ENCODE measurements around the gene VPS51.

Gene VPS51

GRCh38 chr11:65077451-65077850 lies 18.6 kb upstream of the VPS51 start:
- no peak for DNase-seq

- DNase-seq = peak; percentile 29
Observed at GRCh38 chr11:65078151-65078550, 17.9 kb upstream of the VPS51 start.

- no peak for DNase-seq
Observed at GRCh38 chr11:65078786-65079342, 17.1 kb upstream of the VPS51 start.

DNA sequence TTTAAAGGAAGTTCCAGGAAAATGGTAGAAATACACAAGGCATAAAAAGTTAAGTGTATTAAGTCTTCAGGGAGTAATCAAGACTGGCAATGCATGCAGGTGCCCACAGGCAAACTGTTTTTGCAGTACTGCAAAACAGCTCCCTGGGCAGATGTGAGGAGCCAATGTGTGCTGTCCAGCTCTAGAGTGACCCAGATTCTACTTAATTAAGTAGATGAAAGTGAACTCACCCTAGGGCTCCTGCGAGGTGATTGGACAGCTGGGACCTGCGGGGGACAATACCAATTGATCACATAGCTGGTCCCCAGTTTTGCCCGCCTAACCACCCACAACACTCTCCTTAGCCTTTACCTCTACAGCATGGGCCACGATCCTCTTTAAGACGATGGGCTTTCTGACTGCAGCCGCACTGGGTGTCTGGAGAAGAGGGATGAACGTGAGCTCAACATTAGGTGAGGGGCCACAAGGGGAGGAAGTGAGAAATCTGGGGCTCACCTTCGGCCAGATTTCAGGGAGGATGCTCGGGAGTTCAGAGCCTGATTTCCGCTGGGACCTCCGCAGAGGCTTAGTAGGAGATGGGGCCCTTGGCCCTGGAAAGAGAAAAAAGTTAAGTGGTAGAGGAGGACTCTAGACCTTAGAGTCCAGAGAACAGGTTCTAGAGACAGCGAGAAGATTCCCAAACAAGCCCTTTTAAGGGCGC lies 12.7 kb upstream of the VPS51 start:
- no peak for DNase-seq

- peak; percentile 91 for DNase-seq
Observed at GRCh38 chr11:65083834-65084597, 12.0 kb upstream of the VPS51 start, which contains the start of the genes CDCA5 and ZFPL1. Gene CDCA5 (minus strand): TSS chr11:65084040. CDS start chr11:65083978, 62 bp downstream. Gene ZFPL1 (plus strand): TSS chr11:65084222. CDS start chr11:65084699, 477 bp downstream.

DNA sequence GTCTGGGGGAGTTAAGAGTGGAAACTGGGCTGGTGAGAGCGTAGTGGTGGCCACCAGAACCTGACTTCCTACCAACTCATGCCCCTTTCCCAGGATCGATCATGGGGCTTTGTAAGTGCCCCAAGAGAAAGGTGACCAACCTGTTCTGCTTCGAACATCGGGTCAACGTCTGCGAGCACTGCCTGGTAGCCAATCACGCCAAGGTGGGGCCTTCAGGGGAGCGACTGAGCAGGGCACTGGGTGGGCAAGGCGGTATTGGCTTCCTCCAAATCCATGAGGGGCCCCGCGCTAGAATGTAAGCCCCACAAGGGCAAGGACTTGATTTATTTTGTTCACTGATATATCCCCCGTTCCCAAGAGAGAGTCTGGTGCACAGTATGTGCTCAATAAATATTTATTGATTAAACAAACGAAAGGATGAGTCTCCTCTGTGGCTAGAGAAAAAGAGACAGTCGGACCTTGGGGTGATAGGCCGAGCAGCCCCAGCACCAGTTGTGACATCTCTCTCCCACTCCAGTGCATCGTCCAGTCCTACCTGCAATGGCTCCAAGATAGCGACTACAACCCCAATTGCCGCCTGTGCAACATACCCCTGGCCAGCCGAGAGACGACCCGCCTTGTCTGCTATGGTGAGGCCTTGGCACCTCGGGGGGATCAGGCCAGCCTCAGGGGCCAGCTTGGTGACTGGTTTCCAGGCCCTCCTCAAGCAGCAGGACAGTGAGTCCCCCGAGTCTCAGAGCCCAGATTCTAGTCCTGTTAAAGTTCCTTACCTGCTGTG lies 11.2 kb upstream of the VPS51 start:
- no peak for DNase-seq

DNA sequence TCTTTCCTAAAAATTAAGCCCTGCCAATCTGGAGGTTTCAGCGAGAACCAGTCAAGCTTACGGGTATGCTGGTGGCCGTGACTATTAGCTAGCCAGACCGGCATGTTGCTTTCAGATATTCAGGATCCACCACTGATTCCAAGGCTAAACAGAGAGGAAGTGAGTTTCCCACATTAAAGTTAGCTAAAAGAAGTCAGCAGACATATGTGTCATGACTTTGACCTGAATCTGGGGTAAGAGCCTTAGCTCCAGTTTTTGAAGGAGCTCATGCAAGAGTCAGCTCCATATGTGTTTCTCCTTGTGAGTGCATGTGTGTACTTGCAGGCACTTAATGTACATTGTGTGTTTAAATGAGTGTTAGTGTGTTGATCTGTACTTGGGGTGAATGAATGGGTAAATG lies 10.6 kb upstream of the VPS51 start:
- no peak for DNase-seq

- no peak for DNase-seq
Observed at GRCh38 chr11:65086809-65087208, 9.2 kb upstream of the VPS51 start.

- DNase-seq = no peak
Observed at GRCh38 chr11:65087216-65087615, 8.8 kb upstream of the VPS51 start.

DNA sequence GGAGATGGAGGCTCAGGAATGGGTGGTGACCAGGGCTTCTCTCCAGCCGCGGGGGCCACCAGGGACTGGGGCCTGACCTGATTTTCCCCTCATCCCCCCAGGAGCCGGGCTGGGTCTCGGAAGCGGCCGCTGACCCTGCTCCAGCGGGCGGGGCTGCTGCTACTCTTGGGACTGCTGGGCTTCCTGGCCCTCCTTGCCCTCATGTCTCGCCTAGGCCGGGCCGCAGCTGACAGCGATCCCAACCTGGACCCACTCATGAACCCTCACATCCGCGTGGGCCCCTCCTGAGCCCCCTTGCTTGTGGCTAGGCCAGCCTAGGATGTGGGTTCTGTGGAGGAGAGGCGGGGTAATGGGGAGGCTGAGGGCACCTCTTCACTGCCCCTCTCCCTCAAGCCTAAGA lies 8.2 kb upstream of the VPS51 start:
- DNase-seq = no peak

DNA sequence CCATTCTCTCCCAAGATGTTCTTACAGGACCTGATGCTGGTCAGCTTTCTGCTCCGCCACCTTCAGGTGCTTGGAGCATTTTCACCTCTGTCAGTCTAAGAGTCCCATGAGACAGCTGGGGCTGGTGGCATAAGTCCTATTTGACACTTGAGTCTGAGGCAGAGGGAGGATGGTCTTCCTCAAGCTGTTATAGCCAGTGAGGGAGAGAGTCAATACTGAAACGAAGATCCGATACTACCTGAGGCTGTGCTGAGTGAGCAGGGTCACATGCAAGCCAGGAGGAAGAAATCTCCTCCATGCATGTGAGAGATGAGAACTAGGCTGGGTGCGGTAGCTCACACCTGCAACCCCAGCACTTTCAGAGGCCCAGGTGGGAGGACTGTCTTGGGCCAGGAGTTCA lies 6.4 kb upstream of the VPS51 start:
- DNase-seq = no peak

DNA sequence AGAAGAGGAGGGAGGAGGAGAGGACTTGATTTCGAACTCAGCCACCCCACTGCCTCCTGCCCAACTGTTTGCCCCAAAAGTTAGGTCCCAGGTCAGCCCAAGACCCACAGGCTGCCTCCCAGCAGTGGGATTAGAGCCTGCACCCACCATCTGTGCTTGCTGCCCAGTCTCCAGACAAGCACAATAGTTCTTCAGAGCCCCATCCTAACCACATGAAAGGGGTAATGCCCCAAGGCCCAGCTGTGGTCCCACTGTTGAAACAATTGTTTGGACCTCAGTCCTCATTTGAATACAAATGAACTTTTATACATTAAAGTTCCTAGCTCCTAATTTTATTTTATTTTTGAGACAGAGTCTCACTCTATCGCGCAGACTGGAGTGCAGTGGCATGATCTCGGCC lies 5.4 kb upstream of the VPS51 start:
- DNase-seq = no peak

- no peak for DNase-seq
Observed at GRCh38 chr11:65095427-65095826, 587 bp upstream of the VPS51 start.

DNA sequence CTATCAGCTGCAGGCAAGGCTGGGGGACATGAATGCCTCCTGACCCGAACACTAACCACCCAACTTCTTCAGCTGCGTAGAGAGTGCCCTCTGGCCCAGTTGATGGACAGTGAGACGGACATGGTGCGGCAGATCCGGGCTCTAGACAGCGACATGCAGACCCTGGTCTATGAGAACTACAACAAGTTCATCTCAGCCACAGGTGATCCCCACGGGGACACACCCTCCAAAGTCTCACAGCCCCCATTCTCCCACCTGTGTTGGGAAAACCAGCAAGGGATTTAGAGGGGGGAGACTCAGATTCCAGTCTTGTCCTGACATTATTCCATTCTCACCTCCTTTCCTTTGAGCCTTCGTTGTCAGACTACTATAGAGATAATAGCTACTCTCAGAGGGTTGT lies 912 bp downstream of the VPS51 start:
- DNase-seq = no peak

GRCh38 chr11:65100674-65101350 lies 4.8 kb downstream of the VPS51 start:
- DNase-seq = peak; percentile 56

- peak; percentile 85 for DNase-seq
Observed at GRCh38 chr11:65102142-65103095, 6.4 kb downstream of the VPS51 start.

DNA sequence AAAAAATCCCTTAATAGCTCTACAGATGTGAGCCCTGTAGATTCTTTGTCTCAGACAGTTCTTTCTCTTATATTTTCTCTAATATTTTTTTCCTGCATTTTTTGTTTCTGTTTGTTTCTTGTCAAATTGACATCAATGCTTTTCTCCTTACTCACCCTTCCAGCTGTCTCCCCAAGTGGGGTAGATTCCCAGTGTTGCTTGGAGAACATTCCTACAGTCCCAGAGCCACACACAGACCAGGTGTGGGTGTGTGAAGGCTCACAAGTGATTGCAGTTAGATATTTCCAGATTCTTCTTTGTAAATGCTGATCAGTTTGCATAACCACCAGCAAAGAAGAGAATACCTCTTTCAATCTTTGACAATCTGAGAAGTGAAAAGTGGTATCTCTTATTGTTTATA lies 7.5 kb downstream of the VPS51 start:
- DNase-seq = no peak

DNA sequence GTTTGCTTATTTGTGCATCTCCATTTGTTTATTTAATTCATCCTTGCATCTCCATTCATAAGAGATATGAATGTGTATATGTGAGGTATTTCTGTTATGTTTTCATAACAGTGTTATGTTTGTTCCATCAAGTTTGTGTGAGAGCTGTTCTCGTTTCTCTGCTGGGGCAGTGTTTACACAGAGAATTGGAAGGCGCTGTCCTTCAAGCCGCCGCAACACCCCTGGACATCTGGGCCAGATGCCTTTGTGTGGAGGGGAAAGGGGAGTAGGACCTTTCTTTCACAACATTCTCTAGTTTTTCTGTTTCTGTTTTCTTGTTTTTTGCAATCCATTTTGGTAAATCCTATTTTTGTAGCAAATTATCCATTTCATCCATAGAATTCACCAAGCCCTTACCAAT lies 8.6 kb downstream of the VPS51 start:
- no peak for DNase-seq

DNA sequence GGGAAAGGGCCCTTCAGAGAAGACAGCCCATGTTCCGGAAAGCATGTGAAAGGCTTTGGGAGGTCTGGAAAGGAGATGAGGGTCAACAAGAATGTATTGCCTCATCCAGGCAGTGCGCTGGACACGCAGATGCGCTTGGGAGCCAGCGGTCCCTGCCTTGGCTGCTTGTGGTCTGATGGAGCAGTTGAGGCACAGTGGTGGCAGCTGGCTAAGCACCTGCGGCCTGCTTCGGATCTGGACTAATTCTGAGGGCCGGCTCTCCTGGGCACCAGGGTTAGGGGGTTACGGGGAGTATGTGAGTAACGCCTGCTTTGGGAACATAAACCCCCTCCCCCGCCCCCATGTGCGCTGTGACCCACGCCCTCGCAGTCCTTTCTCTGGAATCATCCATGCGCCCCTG lies 11.1 kb downstream of the VPS51 start:
- DNase-seq = no peak

DNA sequence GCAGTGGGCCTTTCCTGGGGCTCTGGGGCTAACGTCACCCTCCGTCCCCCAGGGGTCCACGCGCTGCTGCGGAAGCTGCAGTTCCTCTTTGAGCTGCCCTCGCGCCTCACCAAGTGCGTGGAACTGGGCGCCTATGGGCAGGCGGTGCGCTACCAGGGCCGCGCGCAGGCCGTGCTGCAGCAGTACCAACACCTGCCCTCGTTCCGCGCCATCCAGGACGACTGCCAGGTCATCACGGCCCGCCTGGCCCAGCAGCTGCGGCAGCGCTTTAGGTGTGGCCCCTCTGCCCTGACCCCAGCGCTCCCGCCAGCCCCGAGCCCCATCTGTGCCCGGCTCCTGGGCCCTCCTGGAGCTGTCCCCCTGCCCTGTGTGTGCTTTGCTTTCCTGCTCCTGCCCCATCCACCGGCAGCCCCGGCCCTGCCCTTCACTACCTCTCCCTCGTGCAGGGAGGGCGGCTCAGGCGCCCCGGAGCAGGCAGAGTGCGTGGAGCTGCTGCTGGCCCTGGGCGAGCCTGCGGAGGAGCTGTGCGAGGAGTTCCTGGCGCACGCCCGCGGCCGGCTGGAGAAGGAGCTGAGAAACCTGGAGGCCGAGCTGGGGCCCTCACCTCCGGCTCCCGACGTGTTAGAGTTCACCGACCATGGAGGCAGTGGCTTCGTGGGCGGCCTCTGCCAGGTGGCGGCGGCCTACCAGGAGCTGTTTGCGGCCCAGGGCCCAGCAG lies 11.9 kb downstream of the VPS51 start:
- DNase-seq = no peak

Measured in NCI-H2029 (cell line).